EL (cell line): ENCODE results near the gene PLA1A.

Experiments
- DNase-seq: peaks from one replicate; pipeline ENCODE4 v3.0.0-alpha.2; 2016

PLA1A gene

GRCh38 chr3:119613201-119613600 is 15.5 kb downstream of the PLA1A start:
- DNase-seq: no peak

- DNase-seq: no peak
Measured at GRCh38 chr3:119613872-119614271, 16.2 kb downstream of the PLA1A start.

GRCh38 chr3:119616056-119616455 is 18.4 kb downstream of the PLA1A start:
- DNase-seq: no peak

GRCh38 chr3:119619094-119619493 is 21.4 kb downstream of the PLA1A start:
- DNase-seq: no peak

DNA sequence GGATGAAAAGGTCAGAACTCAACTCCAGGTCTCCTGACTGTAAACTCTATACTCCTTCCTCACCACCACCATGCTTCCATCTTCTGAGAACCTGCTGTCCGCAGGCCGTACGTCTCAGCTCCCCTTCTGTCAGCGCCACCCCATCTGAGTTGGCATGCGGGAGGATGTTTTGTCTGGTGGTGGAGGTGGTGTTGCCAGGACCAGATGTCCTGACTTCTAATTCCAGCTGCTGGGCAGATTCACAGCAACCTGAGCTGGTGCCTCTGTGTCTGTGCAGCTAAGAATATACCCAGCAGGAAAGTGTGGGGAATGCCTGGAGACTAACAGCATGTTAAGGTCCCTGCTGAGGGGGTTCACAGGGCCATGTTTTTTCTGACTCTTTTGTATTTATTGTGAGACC is 23.2 kb downstream of the PLA1A start:
- DNase-seq: no peak

GRCh38 chr3:119624002-119624720 is 26.5 kb downstream of the PLA1A start:
- DNase-seq: no peak

GRCh38 chr3:119625451-119626153 is 27.9 kb downstream of the PLA1A start:
- no peak for DNase-seq

DNA sequence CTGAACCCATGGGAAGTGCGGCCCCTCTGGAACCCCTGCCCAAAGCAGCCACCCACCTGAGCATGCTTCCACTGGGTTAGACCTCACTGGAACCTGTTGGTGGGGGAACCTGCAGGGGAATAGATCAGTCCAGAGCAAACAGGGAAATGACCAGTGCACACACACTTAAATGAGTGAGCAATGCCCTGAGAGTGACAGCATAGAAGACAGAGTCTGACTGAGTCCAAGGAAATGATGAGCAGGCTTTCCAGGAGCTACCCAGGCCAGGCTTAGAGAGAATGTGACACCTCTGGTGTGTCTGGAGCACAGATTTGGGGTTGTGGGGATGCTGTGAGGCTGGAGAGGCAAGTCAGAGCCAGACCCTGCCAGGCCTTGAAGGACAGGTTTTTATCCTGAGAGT is 28.5 kb downstream of the PLA1A start:
- no peak for DNase-seq

GRCh38 chr3:119627461-119627860 is 29.8 kb downstream of the PLA1A start:
- no peak for DNase-seq

DNA sequence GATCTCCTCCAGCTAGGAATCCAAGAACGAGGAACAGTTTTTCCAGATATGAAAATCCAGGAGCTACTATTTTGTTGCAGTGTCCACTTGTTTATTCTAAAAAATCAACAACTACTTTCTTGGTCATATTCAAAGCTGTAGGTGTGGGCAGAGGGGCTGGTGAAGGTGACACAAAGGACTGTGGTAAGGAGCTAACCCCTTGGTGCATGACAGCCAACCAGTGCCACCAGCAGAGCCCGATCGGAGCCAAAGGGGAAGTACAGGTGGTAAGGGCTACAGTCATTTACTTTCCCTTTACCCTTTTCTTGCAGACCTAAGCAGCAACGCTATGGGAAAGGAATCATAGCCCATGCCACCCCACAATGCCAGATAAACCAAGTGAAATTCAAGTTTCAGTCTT is 30.7 kb downstream of the PLA1A start:
- no peak for DNase-seq

- peak; percentile 61 for DNase-seq
Measured at GRCh38 chr3:119628816-119629445, 31.2 kb downstream of the PLA1A start.

GRCh38 chr3:119630128-119630879 is 32.6 kb downstream of the PLA1A start:
- peak; percentile 52 for DNase-seq

DNA sequence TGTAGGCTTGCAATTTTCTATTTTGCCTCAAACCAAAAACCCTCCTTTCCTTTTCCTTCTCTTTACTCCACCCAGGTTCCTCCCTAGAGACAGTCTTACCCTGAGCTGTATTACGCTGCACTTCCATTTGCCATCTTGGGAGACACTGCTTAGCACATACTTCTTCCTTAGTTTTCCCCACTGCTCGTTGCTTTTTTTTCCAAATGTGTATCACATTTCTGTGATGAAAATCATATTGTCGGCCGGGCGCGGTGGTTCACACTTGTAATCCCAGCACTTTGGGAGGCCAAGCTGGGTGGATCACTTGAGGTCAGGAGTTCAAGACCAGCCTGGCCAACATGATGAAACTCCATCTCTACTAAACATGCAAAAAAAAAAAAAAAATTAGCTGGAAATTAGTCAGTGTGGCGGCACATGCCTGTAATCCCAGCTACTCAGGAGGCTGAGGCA is 33.2 kb downstream of the PLA1A start:
- DNase-seq: no peak

DNA sequence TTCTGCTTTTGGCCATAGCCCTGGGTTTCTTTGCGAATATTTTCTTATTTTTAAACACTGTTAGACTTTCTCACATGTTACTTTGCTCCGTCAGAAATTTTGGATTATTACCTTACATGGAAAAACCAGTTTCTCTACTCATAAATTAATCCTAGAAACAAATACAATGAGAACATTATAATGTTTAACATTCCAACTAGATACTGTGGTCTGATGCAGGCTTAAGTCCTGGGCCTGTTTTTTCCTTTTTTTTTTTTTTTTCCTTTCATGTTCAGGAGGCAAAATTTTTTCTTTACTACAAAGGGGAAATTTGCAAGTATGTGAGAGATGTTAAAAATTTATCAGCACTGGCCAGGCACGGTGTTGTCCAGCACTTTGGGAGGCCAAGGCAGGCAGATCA is 33.8 kb downstream of the PLA1A start:
- DNase-seq: no peak

- DNase-seq: no peak
Measured at GRCh38 chr3:119632216-119632615, 34.5 kb downstream of the PLA1A start.

DNA sequence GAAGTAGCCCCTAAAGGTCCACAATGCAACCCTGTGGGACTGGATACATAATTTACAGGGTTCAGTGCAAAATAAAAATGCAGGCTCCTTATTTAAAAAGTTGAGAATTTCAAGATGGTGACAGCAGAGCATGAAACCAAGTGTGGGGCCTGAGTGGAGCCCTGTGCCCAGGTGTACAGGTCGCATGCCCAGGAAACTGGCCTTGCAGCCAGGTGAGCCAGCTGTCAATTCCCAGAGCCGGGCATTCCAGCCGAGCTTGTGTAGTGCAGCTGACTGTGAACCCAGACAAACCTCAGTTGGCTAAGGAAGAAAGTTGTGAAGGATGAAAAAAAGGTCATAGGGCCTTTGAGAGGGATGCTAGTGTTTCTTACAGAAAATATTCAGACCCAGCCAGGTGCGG is 35.1 kb downstream of the PLA1A start:
- DNase-seq: no peak

DNA sequence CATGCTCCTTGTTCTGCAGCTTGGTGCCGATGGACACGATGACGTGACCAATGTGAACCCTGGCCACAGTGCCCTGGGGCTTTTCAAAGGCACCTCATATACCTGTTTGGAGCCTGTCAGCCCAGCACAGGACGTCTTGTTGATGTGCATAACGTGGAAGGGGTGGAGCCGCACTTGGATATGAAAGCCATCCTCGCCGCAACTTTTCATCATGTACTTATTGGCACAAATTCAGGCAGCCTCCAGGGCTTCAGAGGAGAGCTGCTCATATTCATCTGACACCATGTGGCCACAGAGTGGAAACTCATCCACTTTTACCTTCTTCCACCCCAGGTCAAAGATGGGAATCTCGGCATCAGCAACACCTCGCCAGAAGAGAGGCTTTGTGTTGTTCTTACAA is 38.0 kb downstream of the PLA1A start:
- DNase-seq: no peak

DNA sequence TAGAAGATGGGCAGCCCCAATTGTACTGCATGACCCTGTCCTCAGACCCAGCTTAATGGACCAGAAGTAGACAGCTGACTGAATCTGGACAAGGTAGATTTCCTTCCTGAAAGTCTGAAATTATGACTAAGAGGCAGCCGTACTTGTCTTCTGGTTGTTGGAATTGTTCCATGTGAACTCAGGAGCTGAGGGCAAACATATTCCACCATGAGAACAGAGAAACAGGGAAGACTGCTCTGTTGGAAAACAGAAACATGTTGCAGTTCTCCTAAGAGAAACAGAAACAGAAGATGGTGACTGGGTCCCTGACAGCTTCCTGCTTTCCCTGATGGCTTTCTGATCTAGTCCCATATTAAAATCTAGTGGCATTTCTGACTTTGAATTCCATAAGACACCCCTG is 38.6 kb downstream of the PLA1A start:
- peak; percentile 22 for DNase-seq

DNA sequence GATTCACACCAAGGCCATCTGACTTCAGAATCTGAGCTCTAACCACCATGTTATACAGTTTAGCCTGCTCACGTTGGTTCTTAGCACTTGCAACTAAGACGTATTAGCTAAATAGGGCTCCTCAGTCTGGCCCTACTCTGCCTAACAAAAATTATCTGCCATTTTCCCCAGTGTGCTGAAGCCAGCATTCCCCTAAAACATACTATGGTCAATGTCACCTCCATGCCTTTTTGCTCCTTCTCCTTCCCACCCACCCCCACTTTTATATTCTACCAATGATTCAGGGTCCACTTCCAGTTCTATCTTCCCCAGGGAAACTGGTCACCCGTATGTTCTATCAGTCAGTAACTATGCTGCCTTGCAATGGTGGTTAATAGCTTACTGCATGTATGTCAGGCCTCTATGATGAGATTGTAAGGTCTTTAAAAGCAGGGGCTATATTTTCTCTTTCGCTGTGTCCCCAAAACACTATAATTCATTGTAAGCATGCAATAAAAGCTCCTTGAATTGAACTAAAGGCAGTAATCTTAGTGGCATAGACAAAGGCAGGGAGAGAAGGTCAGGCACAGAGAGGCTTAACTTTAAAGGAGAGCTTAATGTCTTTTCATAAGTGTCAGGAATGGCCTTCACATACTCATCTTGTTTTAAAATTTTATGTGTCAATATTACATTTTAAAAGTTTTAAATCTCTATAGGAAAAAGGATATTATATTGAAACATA is 39.4 kb downstream of the PLA1A start:
- no peak for DNase-seq

GRCh38 chr3:119637679-119638477 is 40.2 kb downstream of the PLA1A start:
- peak; percentile 89 for DNase-seq

DNA sequence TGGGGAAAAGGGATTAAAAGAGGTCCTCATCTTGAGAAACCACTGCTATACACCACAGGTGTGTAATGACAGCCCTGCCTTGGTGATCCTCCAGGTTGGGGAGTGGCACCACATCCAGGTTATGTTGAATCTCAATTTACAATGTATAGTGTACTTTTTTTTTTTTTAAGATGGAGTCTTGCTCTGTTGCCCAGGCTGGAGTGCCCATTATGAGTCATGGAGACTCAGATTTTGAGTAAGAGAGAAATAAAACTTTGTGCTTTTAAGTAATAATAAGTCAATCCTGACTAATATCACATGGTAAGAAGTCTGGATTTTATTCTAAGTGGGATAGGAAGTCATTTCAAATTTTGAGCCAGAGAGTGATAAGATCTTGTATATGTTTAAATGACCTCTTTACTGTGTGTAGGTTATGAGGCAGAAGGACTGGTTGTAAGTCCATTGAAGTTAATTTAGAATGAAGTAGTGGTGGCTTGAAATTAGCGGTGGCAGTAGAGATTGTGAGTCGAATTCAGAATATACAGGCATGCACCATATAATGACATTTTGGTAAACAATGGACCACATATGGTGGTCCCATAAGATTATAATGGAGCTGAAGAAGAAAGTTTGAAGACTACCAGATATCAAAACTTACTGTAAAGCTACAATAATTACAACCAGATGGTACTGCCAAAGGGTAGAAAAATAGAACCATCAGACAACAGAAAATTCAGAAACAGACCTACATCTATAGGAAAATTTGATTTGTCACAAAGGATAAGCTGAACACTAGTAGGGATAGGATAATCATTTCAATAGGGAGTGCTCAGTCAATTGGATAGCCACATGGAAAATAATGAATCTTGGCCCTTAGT is 42.0 kb downstream of the PLA1A start:
- peak; percentile 21 for DNase-seq
